GM12873 (cell line): Measurements from ENCODE around the gene PPFIA2.

Experiments
- TF ChIP-seq, protein P1 (sequence below): IDR thresholded peaks from 2 replicates; pipeline ENCODE4 v1.5.1; 2012; ENCODE audit warnings: low read depth, mild to moderate bottlenecking, moderate library complexity, low read length, control low read depth; ENCODE audit not compliant: insufficient read depth; ENCODE audit errors: missing control alignments

PPFIA2 gene

DNA sequence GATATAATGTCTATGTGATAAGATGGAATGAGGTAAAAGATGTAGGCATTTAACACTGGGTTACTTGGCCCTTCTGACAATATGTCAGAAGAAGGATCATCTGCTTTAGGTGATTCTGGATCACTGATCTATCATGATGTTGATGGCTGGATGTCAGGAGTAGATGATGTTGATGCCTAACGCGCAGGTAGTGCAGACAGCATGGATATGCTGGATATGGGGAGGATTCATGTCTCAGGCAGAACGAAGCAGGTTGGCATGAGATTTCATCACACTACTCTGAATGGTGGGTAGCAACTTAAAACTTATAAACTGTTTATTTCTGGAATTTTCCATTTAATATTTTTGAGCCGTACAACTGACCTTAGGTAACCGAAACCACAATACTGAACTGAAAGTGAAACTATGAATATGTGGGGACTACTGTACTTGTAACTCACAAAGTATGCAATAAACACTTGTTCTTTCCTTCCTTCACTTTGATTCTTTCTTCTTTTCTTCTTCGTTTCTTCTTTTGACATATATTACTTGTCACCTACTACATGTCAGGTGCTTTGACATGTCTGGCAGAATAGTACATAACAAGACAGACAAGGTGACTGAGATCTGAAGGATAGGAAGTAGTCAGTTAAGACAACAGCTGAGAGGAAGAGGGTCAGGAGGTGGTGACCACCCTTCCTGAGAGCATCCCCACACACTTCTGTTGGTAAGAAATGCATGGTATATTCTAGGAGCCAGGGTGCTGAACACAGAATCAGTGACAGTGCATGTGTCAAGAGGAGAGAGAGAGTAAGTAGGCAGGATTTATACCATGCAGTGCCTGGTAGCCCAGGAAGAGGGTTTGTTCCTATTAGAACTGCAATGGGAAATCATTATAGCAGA, 238.8 kb downstream of the PPFIA2 start:
- TF ChIP-seq, protein P1, sequence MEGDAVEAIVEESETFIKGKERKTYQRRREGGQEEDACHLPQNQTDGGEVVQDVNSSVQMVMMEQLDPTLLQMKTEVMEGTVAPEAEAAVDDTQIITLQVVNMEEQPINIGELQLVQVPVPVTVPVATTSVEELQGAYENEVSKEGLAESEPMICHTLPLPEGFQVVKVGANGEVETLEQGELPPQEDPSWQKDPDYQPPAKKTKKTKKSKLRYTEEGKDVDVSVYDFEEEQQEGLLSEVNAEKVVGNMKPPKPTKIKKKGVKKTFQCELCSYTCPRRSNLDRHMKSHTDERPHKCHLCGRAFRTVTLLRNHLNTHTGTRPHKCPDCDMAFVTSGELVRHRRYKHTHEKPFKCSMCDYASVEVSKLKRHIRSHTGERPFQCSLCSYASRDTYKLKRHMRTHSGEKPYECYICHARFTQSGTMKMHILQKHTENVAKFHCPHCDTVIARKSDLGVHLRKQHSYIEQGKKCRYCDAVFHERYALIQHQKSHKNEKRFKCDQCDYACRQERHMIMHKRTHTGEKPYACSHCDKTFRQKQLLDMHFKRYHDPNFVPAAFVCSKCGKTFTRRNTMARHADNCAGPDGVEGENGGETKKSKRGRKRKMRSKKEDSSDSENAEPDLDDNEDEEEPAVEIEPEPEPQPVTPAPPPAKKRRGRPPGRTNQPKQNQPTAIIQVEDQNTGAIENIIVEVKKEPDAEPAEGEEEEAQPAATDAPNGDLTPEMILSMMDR = no peak

DNA sequence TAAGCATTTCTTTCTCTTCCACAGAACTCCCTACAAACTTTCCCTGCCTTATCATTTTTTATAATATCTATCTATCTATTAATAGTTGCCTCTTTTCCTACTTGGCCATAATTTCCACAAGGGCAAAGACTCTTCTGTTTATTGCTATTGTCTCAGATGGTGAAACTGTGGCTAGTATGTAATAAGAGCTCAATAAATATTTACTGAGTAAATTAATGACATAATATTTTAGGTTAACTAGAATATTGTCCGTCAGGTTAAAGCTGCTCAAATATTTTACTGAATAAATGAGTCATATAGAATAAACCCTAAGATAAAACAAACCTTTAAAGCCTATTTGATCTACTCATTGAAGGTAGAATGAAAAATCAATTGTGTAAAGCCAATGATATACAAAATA, 240.5 kb downstream of the PPFIA2 start:
- TF ChIP-seq, protein P1 = no peak

DNA sequence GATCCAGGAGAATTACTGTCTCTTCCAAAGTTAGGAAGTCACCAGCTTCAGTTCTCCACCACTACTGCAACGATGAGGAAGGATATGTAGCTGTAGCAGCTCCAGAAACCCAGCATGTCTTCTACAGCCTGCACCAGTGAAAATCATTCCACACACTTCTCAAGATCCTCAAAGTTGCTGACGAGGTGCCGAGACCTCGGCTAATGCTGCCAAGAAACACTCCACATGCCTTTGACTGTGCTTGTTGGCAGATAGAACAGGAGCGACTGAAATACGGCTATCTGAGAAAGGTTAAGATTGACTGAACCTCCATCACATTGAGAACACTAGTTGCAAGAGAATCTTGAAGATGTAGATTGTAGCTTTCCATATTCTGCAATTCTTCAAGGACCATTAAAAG, 241.9 kb downstream of the PPFIA2 start:
- TF ChIP-seq, protein P1 = no peak

DNA sequence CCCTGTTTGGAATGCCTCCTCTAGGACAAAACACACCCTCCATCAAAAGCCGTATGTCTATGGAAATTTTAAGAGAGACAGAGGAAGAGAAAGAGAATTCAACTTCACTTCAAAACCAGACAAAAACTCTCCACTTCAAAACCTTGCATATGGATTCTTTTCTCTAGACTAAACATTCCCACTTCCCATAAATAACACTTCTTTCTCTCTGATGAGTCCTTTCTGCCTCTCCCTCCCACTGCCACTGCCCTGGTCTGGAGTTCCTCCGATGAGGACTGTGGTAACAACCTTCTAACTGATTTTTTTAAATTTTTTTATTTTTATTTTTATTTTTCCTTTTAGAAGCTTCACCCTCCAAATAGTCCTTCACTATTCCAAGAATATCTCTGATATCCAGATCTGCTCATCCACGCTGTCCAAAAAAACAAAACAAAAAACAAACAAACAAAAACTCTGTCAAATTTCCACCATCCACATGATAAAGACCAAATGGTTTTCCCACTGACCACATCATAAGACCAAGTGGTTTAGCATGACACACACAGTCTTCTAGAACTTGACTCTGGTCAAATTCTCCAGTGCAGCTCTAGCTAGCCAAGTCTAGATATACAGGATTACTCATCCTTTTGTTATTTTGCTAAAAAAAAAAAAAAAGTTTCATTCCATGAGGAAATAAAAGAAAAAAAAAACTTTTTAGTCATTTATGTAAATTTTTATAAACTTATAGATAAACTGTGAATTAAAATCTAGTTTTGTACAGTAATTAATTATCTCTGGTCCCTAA, 256.0 kb downstream of the PPFIA2 start:
- TF ChIP-seq, protein P1 = no peak

DNA sequence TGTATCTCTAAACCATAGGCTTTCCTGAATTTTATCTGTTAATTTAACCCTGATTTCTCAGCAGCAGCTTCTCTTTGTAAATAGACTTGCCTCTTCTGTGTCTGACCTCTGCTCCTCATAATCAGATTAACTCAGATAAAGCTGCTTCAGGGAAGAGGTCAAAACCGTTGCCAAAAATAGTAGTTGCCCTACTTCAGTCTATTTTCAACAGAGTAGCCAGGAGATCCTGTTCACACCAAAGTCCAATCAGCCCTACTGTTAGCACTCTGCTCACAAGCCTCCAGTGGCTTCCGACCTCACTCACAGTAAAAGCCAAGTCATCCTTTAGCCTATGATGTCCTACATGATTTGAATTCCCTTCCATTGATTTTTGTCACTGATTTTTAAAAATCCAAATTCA, 258.4 kb downstream of the PPFIA2 start:
- TF ChIP-seq, protein P1 = no peak

DNA sequence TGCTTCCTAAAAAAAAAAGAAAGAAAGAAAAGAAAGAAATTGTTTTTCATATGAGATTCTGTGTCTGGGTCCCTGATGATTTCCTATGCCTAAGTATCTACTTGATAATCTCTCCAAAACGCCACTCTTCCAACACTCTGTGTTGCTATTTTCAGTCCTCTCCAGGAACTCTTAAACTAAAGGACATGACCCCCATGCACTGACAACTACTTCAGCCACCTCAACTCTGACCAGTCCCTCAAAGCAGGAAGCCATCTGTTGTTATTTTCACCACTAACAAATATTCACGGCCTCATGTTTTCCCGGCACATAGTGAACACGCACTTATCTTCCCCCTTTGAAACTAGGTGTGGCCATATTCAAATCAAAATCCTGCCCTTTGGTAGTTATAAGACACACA, 259.3 kb downstream of the PPFIA2 start:
- TF ChIP-seq, protein P1 = no peak

DNA sequence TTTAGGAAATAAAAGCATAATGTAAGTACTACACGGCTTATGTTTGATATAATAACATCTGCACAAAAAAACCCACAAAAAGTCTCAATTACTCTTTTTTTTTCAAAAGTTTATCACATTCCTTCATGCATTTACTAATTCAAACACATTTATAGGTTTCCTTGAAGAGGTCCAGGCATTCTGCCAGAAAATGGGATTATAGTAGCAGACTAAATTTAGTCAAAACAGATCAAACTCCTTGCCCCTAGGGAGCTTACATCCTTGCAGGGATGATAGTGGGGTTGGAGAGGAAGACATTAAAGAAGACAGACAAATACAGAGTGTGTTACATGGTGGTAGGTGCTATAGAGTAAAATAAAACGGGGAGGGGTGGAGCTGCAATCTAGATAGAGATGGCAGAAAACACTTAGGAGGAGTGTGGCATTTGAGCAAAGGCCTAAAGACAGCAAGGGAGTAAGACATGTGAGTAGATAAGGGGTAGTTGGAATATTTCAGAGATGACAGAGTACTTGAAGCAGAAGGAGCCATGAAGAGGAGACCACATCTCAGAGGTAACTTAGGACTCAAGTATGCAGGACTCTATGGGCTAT, 266.9 kb downstream of the PPFIA2 start:
- TF ChIP-seq, protein P1 = no peak
